Right cardiac atrium (tissue), 5 donors: ENCODE data around the gene NIPAL3. TPM values are rescaled to one million over a fixed set of nuclear protein-coding genes. Genes with fewer than 3 reads are reported as not detected.

Source experiments
- ATAC-seq, 2 donors: fragments of 200-7000 bp; cut with Tn5 transposase; one replicate each; pipeline versions ENCODE4 v1.8.0 to v1.9.1; 2020; ENCODE audit warnings: moderate library complexity in 2 of 2, mild to moderate bottlenecking in 1 of 2
- DNase-seq, 3 donors: peaks; one replicate each; pipeline ENCODE4 v3.0.0-alpha.2; 2020
- H3K27ac ChIP-seq: one replicate; pipeline ENCODE4 v1.5.1; 2013; ENCODE audit warnings: mild to moderate bottlenecking, low read length, control low read depth, moderate library complexity
- H3K27me3 ChIP-seq: one replicate; pipeline ENCODE4 v1.6.1; 2013; ENCODE audit not compliant: control insufficient read depth, insufficient read depth
- H3K4me1 ChIP-seq: one replicate; pipeline ENCODE4 v1.6.1; 2013; ENCODE audit warnings: low read length; ENCODE audit not compliant: control insufficient read depth, insufficient read depth
- H3K4me3 ChIP-seq: one replicate; pipeline ENCODE4 v1.5.1; 2013; ENCODE audit warnings: low read length, control low read depth
- H3K9me3 ChIP-seq: one replicate; pipeline ENCODE4 v1.6.1; 2013; ENCODE audit warnings: low read length; ENCODE audit not compliant: control insufficient read depth
- WGBS: extraction: QIAGEN DNeasy Blood & Tissue Kit; methylation state at CpG from one replicate; pipeline ENCODE4 v1.1.7; 2013; 5-methylcytosine and 5-hydroxymethylcytosine counted together
- intact Hi-C, 4 donors: fragments of 100-400 bp; cut with DNase I; formaldehyde crosslinking; loops; one replicate each; pipeline versions ENCODE4 v1.11.0 to v1.14.0; 2022 to 2023
- polyA plus RNA-seq: library from polyadenylated mRNA; stranded (reverse); fragments of 200-250 nt; gene quantifications from one replicate; pipeline ENCODE4 v1.2.3, GENCODE V29; 2013
- total RNA-seq, 4 donors: library from RNA; stranded (reverse); fragmentation: NEBNext Ultra II Directional; extraction: Animal tissue kit (Norgen Biotek cat#: 25700); gene quantifications; one replicate each; pipeline ENCODE4 v1.2.1, GENCODE V29; 2021
- donor health status: healthy with polysubstance abuse.
- donor health status: DM: no; HTN: yes; CAD: no.
- donor health status: DM: no; HTN: no; CAD: no.
- donor health status: DM: no; HTN: yes; CAD: no; lungs with severe emphysema.
- donor health status: DM: yes; HTN: yes; CAD: no.

Gene NIPAL3
- total and polyA plus RNA-seq, 5 donors = 12.8 to 35.6 (median 35.2) TPM

DNA sequence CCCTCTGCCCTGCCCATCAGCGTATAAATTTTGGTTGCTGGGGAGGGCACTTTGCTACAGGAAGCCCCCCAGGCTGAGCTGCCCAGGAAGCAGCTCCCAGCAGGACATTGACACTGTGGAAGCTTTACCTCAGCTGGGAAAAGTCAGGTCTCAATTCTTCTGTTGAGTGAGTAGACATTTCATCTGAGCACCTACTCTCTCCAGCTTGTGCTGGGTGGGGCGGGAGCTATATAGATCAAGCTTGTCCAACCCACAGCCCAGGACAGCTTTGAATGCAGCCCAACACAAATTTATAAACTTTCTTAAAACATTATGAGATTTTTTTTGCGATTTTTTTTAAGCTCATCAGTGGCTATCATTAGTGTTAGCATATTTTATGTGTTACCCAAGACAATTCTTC is 9.4 kb downstream of the NIPAL3 start:
- no peak overlapping the region for H3K27ac ChIP-seq
- peaks cover 7% of the 10 kb centered on the region for H3K4me1 ChIP-seq
- DNase-seq (no peak), ATAC-seq (no peak)
- WGBS = 94% methylated on average over 3 of the region's 3 CpGs
- intact Hi-C loops = no loop called here
- H3K9me3 ChIP-seq = no peaks in the 10 kb centered on the region
- no peak overlapping the region for H3K4me3 ChIP-seq
- H3K27me3 ChIP-seq = no peaks in the 10 kb centered on the region

DNA sequence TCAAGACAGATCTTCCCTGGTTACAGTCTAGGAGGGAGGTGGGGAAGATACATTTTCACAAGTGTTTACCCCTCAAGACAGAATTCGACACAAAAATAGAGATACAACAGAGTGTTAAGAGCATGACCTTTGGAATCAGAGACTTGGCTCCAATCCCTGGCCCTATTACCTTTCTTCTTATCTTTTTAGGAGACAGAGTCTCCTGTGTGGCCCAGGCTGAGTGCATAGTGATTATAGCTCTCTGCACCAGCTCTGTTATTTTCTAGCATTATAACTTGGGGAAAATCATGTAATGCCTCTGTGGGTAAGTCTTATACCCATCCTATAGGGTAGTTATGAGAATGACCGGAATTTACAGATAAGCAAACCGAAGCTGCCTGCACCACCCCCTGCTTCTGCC is 9.8 kb downstream of the NIPAL3 start:
- ATAC-seq = no peak
- WGBS = 48% methylated on average over 3 of the region's 3 CpGs
- H3K27ac ChIP-seq = no peak overlapping the region
- DNase-seq = no peak
- peaks cover 7% of the 10 kb centered on the region for H3K4me1 ChIP-seq
- intact Hi-C loops = no loop called here
- no peaks in the 10 kb centered on the region for H3K9me3 ChIP-seq
- H3K27me3 ChIP-seq = no peaks in the 10 kb centered on the region
- H3K4me3 ChIP-seq = no peak overlapping the region

DNA sequence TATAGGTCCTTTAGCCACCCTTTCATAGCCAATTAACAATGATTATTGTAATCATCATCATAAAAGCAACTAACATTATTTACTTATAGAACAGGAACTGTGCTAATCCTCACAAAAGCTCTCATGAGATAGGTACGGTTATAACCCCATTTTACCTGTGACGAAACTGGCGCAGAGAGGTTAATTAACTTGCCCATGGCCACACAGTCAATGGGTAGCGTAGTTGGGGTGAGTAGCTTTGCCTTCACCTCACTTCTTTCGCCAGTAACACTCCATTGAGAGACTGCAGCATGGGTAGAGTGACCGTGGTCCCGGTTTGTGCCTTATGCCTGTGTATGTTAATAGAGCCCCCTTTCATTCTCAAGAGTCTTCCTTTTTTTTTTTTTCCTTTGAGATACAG is 10.3 kb downstream of the NIPAL3 start:
- ATAC-seq = no peak

DNA sequence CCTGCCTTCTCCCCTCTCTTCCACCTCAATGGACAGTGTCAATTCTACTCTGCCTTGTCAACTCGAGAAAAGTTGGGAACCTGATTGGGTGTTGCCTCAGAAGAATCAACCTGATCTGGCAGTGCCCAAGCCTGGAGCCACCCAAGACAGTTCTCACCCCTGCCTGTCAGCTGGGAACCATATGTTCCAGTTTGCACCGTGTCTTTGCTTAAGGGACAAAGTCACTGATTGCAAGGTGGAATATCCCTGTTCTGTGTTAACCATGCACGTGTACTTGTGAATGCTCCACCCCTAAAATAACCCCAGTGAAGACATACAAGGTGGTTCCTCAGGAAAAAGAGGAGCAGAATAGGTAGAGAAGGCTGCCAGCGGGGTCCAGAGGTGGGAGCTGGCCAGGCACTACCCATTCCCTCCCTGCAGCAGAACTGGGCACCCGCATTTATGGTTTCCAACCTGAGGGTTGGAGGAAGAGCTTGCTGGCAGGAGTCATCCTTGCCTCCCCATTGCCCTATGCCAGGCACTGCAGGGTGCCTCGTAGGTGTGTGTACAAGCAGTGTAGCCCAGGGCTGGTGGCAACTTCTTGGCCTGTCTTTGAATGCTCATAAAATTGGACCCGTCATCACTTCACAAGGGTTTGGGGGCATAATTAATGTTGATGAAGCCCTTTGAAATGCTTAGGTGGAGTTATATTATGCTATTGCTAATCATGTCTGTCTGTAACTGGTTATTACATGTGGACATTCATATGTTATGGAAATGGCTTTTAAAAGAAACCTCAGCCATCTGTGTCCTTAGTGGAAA is 11.3 kb downstream of the NIPAL3 start:
- DNase-seq = no peak
- intact Hi-C loops = no loop called here
- WGBS = 86% methylated on average over 7 of the region's 7 CpGs
- Histone ChIP-seq H3K27ac (no peak overlapping the region), H3K4me3 (no peak overlapping the region), H3K9me3 (no peaks in the 10 kb centered on the region), H3K27me3 (no peaks in the 10 kb centered on the region), H3K4me1 (peaks cover 7% of the 10 kb centered on the region)
- peak in 1 of 2 donors; percentile 15 for ATAC-seq

More for the DNA sequence above, 10.3 kb downstream of the NIPAL3 start:
- no peak overlapping the region for H3K27ac ChIP-seq
- no peaks in the 10 kb centered on the region for H3K9me3 ChIP-seq
- H3K4me1 ChIP-seq = peaks cover 7% of the 10 kb centered on the region
- no peak overlapping the region for H3K4me3 ChIP-seq
- intact Hi-C loops = no loop called here
- 82% methylated on average over 7 of the region's 7 CpGs for WGBS
- H3K27me3 ChIP-seq = no peaks in the 10 kb centered on the region
- no peak for DNase-seq

DNA sequence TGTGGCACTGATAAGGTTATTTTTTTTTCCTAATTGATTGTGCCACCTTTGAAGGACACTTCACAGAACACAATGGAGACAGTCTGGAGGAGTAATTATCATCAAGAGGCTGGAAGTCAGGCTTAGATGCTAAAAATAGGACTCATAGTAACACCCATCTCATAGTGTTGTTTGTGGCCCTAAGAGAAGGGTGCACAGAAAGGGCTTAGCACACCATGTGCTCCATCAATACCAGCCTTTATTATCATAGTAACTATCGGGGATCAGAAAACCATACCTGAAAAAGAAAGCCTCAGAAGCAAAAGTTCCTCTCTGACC is 11.9 kb downstream of the NIPAL3 start:
- Histone ChIP-seq H3K9me3 (no peaks in the 10 kb centered on the region), H3K27ac (no peak overlapping the region), H3K27me3 (no peaks in the 10 kb centered on the region), H3K4me3 (no peak overlapping the region), H3K4me1 (peaks cover 7% of the 10 kb centered on the region)
- WGBS = 42% methylated on average over 1 of the region's 1 CpG
- ATAC-seq (peak; percentile 77 to 82), DNase-seq (no peak)
- intact Hi-C loops = no loop called here

DNA sequence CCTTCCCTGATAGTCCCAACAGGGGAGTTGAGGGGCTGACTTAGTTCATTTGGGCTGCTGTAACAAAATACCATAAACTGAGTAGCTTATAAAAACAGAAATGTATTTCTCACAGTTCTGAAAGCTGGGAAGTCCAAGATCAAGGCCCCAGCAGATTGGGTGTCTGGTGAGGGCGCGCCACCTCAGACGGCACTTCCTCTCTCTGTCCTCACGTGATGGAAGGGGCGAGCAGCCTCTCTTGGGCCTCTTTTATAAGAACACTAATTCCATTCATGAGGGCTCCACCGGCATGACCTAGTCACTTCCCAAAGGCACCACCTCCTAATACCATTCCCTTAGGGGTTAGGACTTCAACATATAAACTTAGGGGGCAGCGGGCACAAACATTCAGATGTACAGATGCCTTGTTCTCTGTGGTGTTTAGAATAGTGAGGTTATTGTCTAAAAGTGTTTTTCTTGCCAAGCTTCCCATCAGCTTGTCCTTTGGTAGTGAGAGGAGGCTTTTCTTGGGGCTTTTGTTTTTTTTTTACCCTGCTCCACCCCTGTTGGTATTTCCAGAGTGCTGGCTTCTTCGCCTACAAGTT is 20.3 kb downstream of the NIPAL3 start:
- no peaks in the 10 kb centered on the region for H3K9me3 ChIP-seq
- no peak for ATAC-seq
- DNase-seq = no peak
- H3K4me3 ChIP-seq = no peak overlapping the region
- intact Hi-C loops = no loop called here
- 79% methylated on average over 8 of the region's 8 CpGs for WGBS
- no peak overlapping the region for H3K27ac ChIP-seq
- H3K27me3 ChIP-seq = no peaks in the 10 kb centered on the region
- H3K4me1 ChIP-seq = peaks cover 2% of the 10 kb centered on the region

DNA sequence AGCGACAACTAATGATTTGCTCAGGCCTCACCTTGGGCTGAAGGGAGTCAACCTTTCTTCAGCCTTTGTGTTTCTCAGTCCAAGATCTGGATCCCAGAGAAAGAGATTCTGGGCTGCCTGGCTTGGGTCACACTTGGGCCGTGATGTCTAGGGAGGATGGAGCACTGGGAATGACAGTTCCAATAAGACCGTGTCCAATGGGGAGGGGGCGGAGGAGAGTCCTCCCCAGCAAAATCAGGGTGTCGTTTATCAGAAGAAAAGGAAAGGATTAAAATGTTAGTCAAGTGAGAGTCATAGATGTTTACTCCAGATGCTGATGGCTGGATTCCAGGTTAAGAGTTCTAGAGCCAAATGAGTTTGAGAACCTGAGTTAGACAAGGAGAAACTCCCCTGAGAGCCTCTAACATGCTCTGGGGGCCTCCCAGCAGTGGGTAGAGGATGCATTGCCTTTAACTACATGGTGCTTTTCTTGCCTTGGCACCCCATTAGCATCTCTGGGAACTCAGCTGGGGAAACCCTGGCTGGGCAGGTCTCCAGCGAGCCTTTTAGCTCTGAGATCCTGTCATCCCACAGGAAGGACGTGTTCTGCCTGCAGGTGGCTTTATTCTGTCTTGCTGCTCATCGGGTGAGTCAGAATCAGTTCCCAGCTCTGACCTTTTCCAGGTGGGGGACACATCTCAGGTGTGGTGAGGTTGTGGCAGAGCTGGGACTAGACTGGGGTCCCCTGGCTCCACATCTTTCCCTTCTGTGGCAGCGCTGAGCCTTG is 22.2 kb downstream of the NIPAL3 start:
- Histone ChIP-seq H3K27me3 (no peaks in the 10 kb centered on the region), H3K4me3 (no peak overlapping the region), H3K4me1 (peaks cover 2% of the 10 kb centered on the region), H3K9me3 (no peaks in the 10 kb centered on the region), H3K27ac (no peak overlapping the region)
- DNase-seq (peak in 1 of 3 donors; percentile 65), ATAC-seq (peak; percentile 11 to 14)
- 55% methylated on average over 9 of the region's 9 CpGs for WGBS
- intact Hi-C loops = no loop called here

DNA sequence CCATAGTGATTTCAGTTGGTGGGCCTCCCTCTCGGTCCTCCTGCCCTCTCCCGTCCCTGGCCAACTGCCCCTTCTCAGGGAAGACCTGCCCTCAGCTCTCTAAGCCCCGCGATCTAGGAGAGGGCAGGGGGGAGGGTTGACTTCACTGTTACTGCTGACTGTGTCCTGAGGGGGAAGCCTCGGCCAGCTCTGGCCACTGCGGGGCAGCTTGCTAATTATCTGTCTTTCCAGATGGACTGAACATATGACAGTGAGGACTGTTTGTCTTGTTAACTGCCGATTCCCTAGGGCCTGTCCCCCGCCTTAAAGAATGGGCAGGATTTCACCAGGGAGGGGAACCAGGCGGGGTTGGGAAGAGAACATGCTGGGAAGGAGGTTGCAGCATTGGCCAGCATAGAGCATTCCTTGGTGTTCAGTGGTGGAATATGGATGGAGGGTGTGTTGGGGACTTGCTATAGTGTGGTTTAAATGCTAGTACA is 22.9 kb downstream of the NIPAL3 start:
- intact Hi-C loops = no loop called here
- WGBS = 35% methylated on average over 9 of the region's 9 CpGs
- ATAC-seq = peak; percentile 77 to 80
- Histone ChIP-seq H3K4me3 (no peak overlapping the region), H3K9me3 (no peaks in the 10 kb centered on the region), H3K27me3 (no peaks in the 10 kb centered on the region), H3K4me1 (peaks cover 4% of the 10 kb centered on the region), H3K27ac (no peak overlapping the region)
- peak; percentile 40 to 74 (median 67) for DNase-seq

DNA sequence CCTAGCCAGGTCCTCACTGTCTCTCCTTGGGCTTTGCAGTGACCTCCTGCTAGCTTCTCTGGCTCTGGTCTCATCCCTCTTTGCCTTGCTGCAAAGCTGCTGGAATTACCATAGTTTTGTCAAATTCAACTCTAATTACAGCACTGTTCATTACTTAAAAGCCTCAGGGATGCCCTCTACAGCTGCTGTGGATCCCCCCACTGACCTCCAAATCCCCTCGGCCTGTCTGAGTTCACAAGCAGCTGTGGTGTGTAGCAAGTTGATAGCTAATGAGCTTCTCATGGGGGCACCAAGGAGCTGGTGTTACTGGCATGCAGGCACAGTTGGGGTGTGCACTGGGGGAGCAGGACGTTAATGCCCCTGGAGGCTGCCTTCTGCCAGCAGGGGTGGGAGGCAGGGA is 24.8 kb downstream of the NIPAL3 start:
- Histone ChIP-seq H3K9me3 (no peaks in the 10 kb centered on the region), H3K27ac (no peak overlapping the region), H3K27me3 (no peaks in the 10 kb centered on the region), H3K4me3 (no peak overlapping the region), H3K4me1 (peaks cover 5% of the 10 kb centered on the region)
- ATAC-seq = no peak
- WGBS = 92% methylated on average over 2 of the region's 2 CpGs
- intact Hi-C loops = no loop called here
- DNase-seq = no peak

DNA sequence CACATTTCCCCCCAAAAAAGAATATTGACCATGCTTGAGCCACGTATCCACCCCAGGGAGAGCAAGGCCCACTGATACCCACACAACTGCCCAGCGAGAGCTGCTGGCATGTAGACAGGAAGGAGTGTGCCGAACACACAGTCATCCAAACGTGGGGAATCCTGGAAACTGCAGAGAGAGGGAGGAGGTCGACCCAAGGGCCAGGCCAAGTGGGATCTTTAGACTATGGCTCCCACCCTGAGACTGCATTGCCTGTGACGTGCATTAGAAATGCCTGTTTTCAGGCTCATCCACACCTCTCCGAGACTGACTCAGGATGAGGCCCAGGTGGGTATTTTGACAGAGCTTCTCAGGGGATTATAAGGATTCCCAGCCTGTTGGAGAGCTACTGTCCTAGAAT is 25.9 kb downstream of the NIPAL3 start:
- ATAC-seq (no peak), DNase-seq (no peak)
- Histone ChIP-seq H3K27ac (no peak overlapping the region), H3K4me3 (no peak overlapping the region), H3K4me1 (peaks cover 5% of the 10 kb centered on the region), H3K27me3 (no peaks in the 10 kb centered on the region), H3K9me3 (no peaks in the 10 kb centered on the region)
- WGBS = 88% methylated on average over 7 of the region's 7 CpGs
- intact Hi-C loops = no loop called here

DNA sequence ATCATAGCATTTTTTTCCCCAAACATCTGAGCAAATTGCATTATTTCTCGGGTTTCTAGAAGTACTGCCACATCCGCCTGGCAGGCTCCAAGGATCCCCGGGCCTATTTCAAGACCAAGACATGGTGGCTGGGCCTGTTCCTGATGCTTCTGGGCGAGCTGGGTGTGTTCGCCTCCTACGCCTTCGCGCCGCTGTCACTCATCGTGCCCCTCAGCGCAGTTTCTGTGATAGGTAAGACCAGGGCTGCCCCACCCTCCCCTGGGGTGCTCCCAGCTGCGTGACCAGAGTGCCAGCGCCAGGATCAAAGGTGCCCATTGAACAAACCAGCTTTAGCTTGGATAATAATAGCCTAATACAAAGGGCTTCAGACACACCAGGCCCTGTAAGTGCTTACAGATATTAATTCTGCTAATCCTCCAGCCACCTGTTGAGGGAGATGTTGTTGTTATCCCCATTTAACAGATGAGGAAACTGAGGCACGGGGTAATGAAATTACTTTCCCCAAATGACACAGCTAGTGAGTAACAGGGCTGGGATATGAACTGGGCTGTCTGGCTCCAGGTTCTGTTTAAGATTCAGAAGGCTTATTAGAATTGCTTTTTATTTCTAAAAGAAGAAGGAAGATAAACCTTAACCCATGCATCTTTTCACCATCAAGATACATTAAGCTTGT is 26.5 kb downstream of the NIPAL3 start:
- no peaks in the 10 kb centered on the region for H3K27me3 ChIP-seq
- ATAC-seq = no peak
- intact Hi-C loops = no loop called here
- H3K27ac ChIP-seq = no peak overlapping the region
- no peaks in the 10 kb centered on the region for H3K9me3 ChIP-seq
- peaks cover 5% of the 10 kb centered on the region for H3K4me1 ChIP-seq
- no peak for DNase-seq
- no peak overlapping the region for H3K4me3 ChIP-seq
- WGBS = 96% methylated on average over 14 of the region's 14 CpGs
